Epithelial cell of esophagus (primary cell): ENCODE results near the gene SLC26A8.

Experiments
- DNase-seq: peaks from one replicate; pipeline ENCODE4 v3.0.0; 2010; ENCODE audit warnings: low read depth
- H3K4me3 ChIP-seq: 2 replicates; pipeline ENCODE4 v1.5.1; 2011; ENCODE audit warnings: mild to moderate bottlenecking, low read length, control low read depth
- CTCF ChIP-seq: IDR thresholded peaks from 2 replicates; pipeline ENCODE4 v1.5.1; 2011; ENCODE audit warnings: low read depth, mild to moderate bottlenecking, low read length, control low read depth, inconsistent platforms; ENCODE audit not compliant: insufficient read depth; ENCODE audit errors: missing control alignments

Gene SLC26A8

GRCh38 chr6:35896228-35896627 lies 128.2 kb downstream of the SLC26A8 start:
- H3K4me3 ChIP-seq, result no peak overlapping the region
- TF ChIP-seq CTCF, result no peak
- DNase-seq, result no peak

GRCh38 chr6:35895560-35895959 lies 128.9 kb downstream of the SLC26A8 start:
- peak; percentile 90 for DNase-seq
- no peak for TF ChIP-seq CTCF
- H3K4me3 ChIP-seq, result no peak overlapping the region

- no peak for DNase-seq
- H3K4me3 ChIP-seq, result no peak overlapping the region
- TF ChIP-seq CTCF, result no peak
These were observed 129.7 kb downstream of the SLC26A8 start for GRCh38 chr6:35894776-35895175.
